Measurements from ENCODE around the gene ENO1.
"Not testable (repeated sequence)": the region's sequence is repeated elsewhere in the genome, so short reads cannot be mapped to it uniquely, and the experiment has no call there.

ENO1 gene

DNA sequence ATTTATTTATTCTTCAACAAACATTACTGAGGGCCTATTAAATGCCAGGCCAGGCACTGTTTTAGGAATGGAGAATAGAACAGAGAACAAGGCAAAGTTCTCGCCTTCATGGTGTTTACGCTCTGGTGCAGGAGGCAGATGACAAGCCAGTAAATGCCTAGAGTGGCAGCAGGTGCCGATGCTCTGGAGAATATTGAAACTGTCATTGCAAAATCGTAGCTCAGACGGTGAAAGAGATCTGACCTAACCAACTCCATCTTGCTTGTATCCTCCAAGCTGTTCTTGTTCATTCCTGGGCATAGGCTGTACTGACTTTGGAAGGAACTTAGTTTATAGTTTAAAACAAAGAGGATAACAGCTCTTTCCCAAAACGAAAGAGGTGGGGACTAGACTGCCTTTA is 13.5 kb upstream of the ENO1 start:
- DNase-seq = no peak

DNA sequence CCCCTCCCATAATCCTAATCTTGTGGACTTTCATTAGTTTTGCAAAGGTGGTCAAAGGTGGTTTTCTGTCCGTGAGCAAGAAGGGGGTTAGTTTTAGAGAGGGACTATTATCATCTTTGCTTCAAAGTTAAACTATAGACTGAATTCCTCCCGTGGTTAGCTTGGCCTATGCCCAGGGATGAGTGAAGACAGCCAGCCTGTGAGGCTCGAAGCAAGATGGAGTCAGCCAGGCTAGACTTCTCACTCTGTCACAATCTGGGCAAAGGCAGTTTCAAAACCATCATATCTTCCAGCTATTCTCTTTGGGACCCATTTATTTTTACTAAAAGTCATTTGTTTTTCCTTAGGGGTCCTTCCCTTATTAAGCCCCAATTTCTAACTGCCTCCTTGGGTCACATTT is 12.9 kb upstream of the ENO1 start:
- no peak for DNase-seq

GRCh38 chr1:8889925-8890785 is 11.7 kb upstream of the ENO1 start:
- DNase-seq = no peak

GRCh38 chr1:8889103-8889846 is 10.8 kb upstream of the ENO1 start:
- no peak for DNase-seq

DNA sequence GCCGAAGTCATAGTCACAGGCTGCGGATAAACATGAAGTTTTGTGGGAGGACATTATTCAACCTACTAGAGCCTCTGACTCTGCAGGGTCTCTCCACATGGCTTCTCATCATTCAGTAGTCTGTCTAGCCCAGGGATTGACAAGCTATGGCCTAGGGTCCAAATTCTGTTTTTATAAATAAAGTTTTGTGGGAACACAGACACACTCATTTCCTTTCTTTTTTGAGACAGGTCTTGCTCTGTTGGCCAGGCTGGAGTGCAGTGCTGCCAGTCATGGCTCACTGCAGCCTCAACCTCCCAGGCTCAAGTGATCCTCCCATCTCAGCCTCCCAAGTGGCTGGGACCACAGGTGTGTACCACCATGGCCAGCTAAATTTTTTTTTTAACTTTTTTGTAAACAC is 8.1 kb upstream of the ENO1 start:
- no peak for DNase-seq

DNA sequence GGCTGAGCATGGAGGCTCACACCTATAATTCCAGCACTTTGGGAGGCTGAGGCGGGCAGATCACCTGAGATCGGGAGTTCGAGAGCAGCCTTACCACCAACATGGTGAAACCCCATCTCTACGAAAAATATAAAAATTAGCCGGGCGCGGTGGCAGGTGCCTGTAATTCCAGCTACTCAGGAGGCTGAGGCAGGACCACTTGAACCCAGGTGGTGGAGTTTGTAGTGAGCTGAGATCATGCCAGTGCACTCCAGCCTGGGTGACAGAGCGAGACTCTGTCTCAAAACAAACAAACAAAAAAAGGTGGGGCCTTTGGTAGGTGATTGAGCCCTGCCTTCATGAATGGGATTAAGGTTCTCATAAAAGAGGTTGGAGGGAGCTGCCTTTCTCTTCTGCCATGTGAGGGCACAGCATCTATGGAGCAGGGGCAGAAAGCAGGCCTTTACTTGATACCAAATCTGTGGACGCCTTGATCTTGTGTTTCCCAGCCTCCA is 7.6 kb upstream of the ENO1 start:
- not testable (repeated sequence) for DNase-seq

GRCh38 chr1:8884105-8884504 is 5.6 kb upstream of the ENO1 start:
- DNase-seq = not testable (repeated sequence)

GRCh38 chr1:8883491-8883890 is 5.0 kb upstream of the ENO1 start:
- DNase-seq = no peak

DNA sequence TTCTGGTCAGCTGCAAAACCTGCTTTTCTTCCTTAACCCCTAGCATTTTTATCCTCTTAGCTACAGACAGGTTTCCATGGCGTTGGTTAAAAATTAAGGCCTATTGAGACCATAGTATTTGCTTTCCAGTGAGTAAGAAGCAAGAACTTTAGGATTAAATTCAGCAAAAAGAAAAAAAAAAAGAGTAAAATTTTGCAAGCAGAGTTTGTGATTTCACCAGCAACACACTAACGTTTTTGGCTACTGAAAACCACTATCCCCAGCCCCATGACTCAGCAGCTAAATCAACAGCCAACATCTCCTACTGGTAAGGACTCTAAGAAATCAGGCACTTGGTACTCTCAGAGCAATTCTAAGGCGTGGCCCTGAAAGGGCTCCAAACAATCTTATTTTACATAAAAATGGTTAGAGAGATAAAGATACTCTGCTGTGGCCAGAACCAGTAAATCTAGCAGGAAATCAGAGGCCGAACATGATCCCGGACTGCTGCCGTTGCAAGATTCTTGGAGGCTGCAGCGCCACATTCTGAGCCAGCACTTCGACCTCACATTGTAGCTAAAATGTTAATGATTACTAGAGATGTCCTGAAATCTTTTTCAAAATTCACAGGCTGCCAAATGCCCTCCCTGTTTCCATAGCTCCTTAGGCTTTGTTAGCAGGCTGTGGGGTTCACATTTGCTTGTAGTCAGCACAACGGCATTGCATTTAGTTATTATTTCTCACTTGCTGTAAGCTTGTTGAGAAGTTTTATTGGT is 1.6 kb upstream of the ENO1 start:
- no peak for DNase-seq

GRCh38 chr1:8879464-8879921 is 1.0 kb upstream of the ENO1 start:
- DNase-seq = no peak

GRCh38 chr1:8878698-8879463 is 395 bp upstream of the ENO1 start:
- DNase-seq = peak; percentile 67

DNA sequence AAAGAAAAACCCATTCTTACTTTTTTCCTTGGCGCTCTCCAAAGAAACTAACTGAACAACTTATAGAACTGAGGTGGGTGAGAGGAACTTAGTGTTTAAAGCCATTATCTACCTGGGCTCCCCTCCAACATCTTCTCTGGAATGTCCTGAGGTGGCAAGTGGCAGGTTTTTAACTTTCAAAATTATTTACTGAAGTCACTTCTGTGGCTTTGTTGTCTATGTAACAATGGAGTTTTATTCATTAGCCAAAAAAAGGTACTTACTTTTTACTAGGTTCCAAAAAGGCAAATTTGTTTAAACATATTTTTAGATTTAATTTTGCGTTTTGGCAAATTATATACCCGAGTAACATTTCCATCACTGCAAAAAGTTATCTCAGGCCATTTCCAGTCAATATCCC is 2.4 kb downstream of the ENO1 start:
- no peak for DNase-seq

GRCh38 chr1:8875216-8875861 is 3.1 kb downstream of the ENO1 start:
- DNase-seq = no peak

GRCh38 chr1:8874230-8875201 is 4.0 kb downstream of the ENO1 start:
- DNase-seq = no peak

DNA sequence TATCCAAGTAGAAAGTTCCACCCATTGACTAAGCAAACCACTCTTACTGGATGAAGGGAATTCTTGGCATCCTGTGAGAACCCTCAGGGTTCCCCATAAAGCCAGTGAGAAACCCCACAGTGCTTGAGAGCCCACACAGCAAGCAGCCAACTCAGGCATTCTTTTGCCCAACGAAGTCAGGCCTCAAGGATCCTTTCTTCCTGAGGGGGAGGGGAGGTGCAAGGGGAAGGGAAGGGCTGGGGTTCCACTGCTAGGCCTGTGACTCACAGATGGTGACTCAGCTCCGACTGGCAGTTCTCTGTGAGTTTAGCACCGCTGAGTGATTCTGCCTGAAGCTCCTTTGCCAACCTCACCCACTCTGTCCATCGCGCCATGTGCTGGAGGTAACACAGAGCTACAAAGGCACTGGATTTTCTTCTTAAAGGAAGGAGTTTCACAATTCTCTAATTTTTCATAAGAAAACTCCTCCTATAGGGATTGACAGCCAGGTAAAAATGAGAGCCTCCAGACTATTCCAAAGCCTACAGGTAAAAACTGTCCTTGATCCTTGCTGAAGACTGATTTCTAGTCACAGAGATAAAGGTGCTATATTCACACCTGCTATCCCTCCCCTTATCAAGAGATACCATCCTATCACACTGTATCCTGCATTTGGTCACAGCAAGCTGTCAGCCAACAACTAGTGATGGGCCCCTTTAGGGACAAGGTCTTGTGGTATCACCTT is 4.8 kb downstream of the ENO1 start:
- no peak for DNase-seq

DNA sequence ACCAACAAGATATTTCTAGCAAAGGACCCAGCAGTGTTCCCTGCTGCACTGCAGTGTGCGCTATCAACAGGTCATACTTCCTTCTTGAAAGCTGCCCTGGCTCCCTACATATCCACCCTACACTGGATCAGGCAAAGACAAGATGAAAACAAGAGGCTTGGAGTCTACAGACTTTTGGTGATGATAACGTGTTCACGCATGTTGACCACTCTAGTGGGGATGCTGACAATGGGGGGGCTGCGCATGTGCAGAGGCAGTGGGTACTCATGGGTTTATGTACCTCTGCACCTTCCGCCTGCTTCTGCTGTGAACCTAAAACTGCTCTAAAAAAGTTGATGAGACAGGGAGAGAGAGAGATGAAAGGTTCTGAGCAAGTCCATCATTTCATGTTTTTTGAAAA is 5.5 kb downstream of the ENO1 start:
- DNase-seq = no peak

DNA sequence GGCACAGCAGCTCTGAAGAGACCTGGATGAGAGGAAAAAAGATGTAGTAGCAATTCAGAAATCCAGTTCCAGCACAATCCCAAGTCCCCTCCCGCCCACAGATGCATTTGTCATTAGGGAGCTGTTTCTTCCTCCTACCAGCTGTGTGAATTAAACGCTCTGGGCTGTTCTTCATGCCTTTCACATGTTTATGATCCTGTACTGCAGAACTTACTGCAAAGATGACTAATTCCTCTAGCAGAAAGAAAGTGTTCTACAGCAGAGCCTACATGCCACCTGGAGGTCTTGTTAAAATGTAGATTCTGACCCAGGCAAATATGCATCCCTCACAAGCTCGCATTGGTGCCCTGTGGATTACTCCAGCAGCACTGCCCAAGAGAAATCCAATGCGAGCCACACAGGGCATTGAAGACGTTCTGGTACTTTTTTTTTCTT is 6.5 kb downstream of the ENO1 start:
- DNase-seq = no peak

DNA sequence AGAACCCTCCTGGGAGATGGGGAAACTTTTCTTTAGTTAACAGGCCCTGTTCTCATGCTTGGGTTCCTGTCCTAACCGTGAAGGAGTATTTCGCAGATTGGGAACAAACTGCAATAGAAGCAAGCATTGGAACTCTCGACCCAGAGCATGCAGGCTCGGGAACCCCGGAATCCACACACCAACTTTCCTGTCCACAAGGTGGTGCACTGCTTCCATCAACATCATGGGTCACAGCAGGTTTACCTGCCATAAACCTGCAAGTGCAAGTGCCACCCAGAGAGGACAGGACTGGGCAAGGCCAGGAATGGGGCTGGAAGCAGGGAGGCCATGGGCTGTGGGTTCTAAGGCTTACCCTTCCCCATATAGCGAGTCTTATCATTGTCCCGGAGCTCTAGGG is 6.9 kb downstream of the ENO1 start:
- no peak for DNase-seq

- DNase-seq = no peak
Measured at GRCh38 chr1:8870616-8871538, 7.6 kb downstream of the ENO1 start.
